WTC11 (cell line): ENCODE measurements around the gene LRMDA. TPM values are rescaled to one million over a fixed set of nuclear protein-coding genes. Genes with fewer than 3 reads are reported as not detected.

Experiments
- ATAC-seq: fragments of 200-7000 bp; cut with Tn5 transposase; 2 replicates; pipeline ENCODE4 v1.10.0; 2021; ENCODE audit warnings: mild to moderate bottlenecking, moderate library complexity
- CTCF ChIA-PET: fragments of 300-600 bp; sonication (Branson Sonifier 250); formaldehyde crosslinking; loops from one replicate; lab custom pipeline; 2021; ENCODE audit warnings: antibody characterized with exemption; lab: Charles Lee
- POLR2A ChIA-PET: fragments of 350-600 bp; sonication (Branson Sonifier 250); formaldehyde crosslinking; loops from one replicate; lab custom pipeline; 2021; ENCODE audit warnings: antibody characterized with exemption; lab: Charles Lee
- DNase-seq: peaks from one replicate; pipeline ENCODE4 v3.0.0; 2021; ENCODE audit warnings: low spot score
- H3K27ac Mint-ChIP-seq: 2 replicates; pipeline ENCODE4 v1.8.0; 2021; ENCODE audit warnings: mixed read lengths
- H3K27me3 Mint-ChIP-seq: 2 replicates; pipeline ENCODE4 v1.8.0; 2021; ENCODE audit warnings: low read depth, mild to moderate bottlenecking, moderate library complexity, mixed read lengths
- H3K36me3 Mint-ChIP-seq: 2 replicates; pipeline ENCODE4 v1.8.0; 2021; ENCODE audit warnings: mixed read lengths
- H3K4me1 Mint-ChIP-seq: 2 replicates; pipeline ENCODE4 v1.8.0; 2022; ENCODE audit warnings: mixed read lengths
- H3K4me3 Mint-ChIP-seq: 2 replicates; pipeline ENCODE4 v1.8.0; 2021; ENCODE audit warnings: mild to moderate bottlenecking, moderate library complexity, mixed read lengths
- H3K9me3 Mint-ChIP-seq: 2 replicates; pipeline ENCODE4 v1.8.0; 2021; ENCODE audit warnings: mixed read lengths
- EMX1 ChIP-seq: fragments of 250-450 bp; sonication (Bioruptor Pico); IDR thresholded peaks from 2 replicates; pipeline ENCODE4 v1.8.0; 2021; ENCODE audit warnings: mild to moderate bottlenecking
- GTF2I ChIP-seq: fragments of 250-450 bp; sonication (Bioruptor Pico); conservative IDR thresholded peaks from 2 replicates; pipeline ENCODE4 v1.4.0; 2021; ENCODE audit warnings: mild to moderate bottlenecking
- NFATC4 ChIP-seq: fragments of 250-450 bp; sonication (Bioruptor Pico); IDR thresholded peaks from 2 replicates; pipeline ENCODE4 v1.9.0; 2021; ENCODE audit warnings: mild to moderate bottlenecking
- NR1H2 ChIP-seq: sonication (generic); formaldehyde crosslinking; IDR thresholded peaks from 2 replicates; pipeline ENCODE4 v1.9.0; 2021; ENCODE audit warnings: mild to moderate bottlenecking, moderate library complexity, missing genetic modification reagents
- NR2C2 ChIP-seq: sonication (generic); formaldehyde crosslinking; IDR thresholded peaks from 2 replicates; pipeline ENCODE4 v1.8.0; 2022; ENCODE audit warnings: mild to moderate bottlenecking, missing genetic modification reagents
- SMAD3 ChIP-seq: sonication (generic); formaldehyde crosslinking; IDR thresholded peaks from 2 replicates; pipeline ENCODE4 v1.8.0; 2022; ENCODE audit warnings: missing genetic modification reagents, mild to moderate bottlenecking, borderline replicate concordance
- ZNF232 ChIP-seq: sonication (generic); formaldehyde crosslinking; IDR thresholded peaks from 2 replicates; pipeline ENCODE4 v1.8.0; 2022; ENCODE audit warnings: mild to moderate bottlenecking, missing genetic modification reagents
- ZNF263 ChIP-seq: sonication (generic); formaldehyde crosslinking; IDR thresholded peaks from 2 replicates; pipeline ENCODE4 v1.8.1; 2022; ENCODE audit warnings: low read depth, mild to moderate bottlenecking, moderate library complexity, missing genetic modification reagents
- total RNA-seq: library from RNA; stranded (reverse); gene quantifications from 3 replicates; pipeline ENCODE4 v1.2.3, GENCODE V29; 2021
- TF ChIP-seq, protein P1 (sequence below): fragments of 250-450 bp; sonication (Bioruptor Pico); IDR thresholded peaks from 2 replicates; pipeline ENCODE4 v1.9.0; 2021; ENCODE audit warnings: moderate library complexity, mild to moderate bottlenecking, inconsistent platforms, borderline replicate concordance
- TF ChIP-seq, protein P2 (sequence below): sonication (generic); formaldehyde crosslinking; IDR thresholded peaks from 2 replicates; pipeline ENCODE4 v1.8.1; 2023; ENCODE audit warnings: mild to moderate bottlenecking, missing genetic modification reagents
- TF ChIP-seq, protein P3 (sequence below): fragments of 250-450 bp; sonication (Bioruptor Pico); IDR thresholded peaks from 2 replicates; pipeline ENCODE4 v1.9.0; 2021; ENCODE audit warnings: mild to moderate bottlenecking
- TF ChIP-seq, protein P4 (sequence below): sonication (generic); formaldehyde crosslinking; IDR thresholded peaks from 2 replicates; pipeline ENCODE4 v1.8.0; 2023; ENCODE audit warnings: missing genetic modification reagents, mild to moderate bottlenecking, borderline replicate concordance
- TF ChIP-seq, protein P5 (sequence below): sonication (generic); formaldehyde crosslinking; IDR thresholded peaks from 2 replicates; pipeline ENCODE4 v1.8.1; 2023; ENCODE audit warnings: mild to moderate bottlenecking, moderate library complexity, missing genetic modification reagents
- TF ChIP-seq, protein P6 (sequence below): sonication (generic); formaldehyde crosslinking; IDR thresholded peaks from 2 replicates; pipeline ENCODE4 v1.8.0; 2022; ENCODE audit warnings: missing genetic modification reagents
- TF ChIP-seq, protein P7 (sequence below): sonication (generic); formaldehyde crosslinking; IDR thresholded peaks from 2 replicates; pipeline ENCODE4 v1.8.0; 2022; ENCODE audit warnings: mild to moderate bottlenecking, missing genetic modification reagents
- TF ChIP-seq, protein P8 (sequence below): fragments of 250-450 bp; sonication (Bioruptor Pico); IDR thresholded peaks from 2 replicates; pipeline ENCODE4 v1.9.0; 2021; ENCODE audit warnings: mild to moderate bottlenecking

The LRMDA gene
- total RNA-seq, 1 experiment from 2014 or later: 0.92 TPM

DNA sequence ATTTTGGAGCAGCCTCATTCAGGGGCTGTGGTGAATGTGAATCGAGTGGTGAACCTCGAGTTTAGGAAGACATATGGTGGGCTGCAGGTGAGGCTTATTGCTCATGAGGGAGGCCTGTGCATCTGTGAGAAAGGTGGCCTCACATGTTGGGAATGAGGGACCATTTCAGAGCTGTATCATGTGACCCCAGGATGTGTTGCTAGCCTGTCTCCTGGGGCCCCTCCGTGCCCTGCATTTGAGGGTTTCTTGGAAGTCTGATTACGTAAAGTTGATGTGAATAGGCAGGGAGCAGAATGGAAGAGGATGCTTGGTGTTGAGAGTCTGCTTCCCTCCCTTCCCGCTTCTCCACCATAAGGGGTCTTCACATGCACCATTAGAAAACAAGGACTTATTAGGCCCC is 569.1 kb downstream of the LRMDA start:
- Mint-ChIP-seq H3K36me3 (no peaks in the 10 kb centered on the region), H3K9me3 (peaks cover 4% of the 10 kb centered on the region; the same call in 1 of the 2 replicates), H3K4me3 (no peak overlapping the region), H3K27me3 (peaks cover 14% of the 10 kb centered on the region), H3K4me1 (peaks cover 21% of the 10 kb centered on the region), H3K27ac (no peak overlapping the region)
- DNase-seq: no peak
- ChIA-PET CTCF (no interaction called here), POLR2A (no interaction called here)
- TF ChIP-seq GTF2I (CRISPR knock-in tag) (no peak), EMX1 (CRISPR knock-in tag) (no peak), NFATC4 (no peak), NR1H2 (no peak), ZNF232 (CRISPR knock-in tag) (no peak)
- TF ChIP-seq, protein P1, sequence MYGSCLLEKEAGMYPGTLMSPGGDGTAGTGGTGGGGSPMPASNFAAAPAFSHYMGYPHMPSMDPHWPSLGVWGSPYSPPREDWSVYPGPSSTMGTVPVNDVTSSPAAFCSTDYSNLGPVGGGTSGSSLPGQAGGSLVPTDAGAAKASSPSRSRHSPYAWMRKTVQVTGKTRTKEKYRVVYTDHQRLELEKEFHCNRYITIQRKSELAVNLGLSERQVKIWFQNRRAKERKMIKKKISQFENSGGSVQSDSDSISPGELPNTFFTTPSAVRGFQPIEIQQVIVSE (CRISPR knock-in tag): no peak
- TF ChIP-seq, protein P2, sequence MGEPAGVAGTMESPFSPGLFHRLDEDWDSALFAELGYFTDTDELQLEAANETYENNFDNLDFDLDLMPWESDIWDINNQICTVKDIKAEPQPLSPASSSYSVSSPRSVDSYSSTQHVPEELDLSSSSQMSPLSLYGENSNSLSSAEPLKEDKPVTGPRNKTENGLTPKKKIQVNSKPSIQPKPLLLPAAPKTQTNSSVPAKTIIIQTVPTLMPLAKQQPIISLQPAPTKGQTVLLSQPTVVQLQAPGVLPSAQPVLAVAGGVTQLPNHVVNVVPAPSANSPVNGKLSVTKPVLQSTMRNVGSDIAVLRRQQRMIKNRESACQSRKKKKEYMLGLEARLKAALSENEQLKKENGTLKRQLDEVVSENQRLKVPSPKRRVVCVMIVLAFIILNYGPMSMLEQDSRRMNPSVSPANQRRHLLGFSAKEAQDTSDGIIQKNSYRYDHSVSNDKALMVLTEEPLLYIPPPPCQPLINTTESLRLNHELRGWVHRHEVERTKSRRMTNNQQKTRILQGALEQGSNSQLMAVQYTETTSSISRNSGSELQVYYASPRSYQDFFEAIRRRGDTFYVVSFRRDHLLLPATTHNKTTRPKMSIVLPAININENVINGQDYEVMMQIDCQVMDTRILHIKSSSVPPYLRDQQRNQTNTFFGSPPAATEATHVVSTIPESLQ (CRISPR knock-in tag): no peak
- TF ChIP-seq, protein P3, sequence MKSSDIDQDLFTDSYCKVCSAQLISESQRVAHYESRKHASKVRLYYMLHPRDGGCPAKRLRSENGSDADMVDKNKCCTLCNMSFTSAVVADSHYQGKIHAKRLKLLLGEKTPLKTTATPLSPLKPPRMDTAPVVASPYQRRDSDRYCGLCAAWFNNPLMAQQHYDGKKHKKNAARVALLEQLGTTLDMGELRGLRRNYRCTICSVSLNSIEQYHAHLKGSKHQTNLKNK: no peak
- TF ChIP-seq, protein P4, sequence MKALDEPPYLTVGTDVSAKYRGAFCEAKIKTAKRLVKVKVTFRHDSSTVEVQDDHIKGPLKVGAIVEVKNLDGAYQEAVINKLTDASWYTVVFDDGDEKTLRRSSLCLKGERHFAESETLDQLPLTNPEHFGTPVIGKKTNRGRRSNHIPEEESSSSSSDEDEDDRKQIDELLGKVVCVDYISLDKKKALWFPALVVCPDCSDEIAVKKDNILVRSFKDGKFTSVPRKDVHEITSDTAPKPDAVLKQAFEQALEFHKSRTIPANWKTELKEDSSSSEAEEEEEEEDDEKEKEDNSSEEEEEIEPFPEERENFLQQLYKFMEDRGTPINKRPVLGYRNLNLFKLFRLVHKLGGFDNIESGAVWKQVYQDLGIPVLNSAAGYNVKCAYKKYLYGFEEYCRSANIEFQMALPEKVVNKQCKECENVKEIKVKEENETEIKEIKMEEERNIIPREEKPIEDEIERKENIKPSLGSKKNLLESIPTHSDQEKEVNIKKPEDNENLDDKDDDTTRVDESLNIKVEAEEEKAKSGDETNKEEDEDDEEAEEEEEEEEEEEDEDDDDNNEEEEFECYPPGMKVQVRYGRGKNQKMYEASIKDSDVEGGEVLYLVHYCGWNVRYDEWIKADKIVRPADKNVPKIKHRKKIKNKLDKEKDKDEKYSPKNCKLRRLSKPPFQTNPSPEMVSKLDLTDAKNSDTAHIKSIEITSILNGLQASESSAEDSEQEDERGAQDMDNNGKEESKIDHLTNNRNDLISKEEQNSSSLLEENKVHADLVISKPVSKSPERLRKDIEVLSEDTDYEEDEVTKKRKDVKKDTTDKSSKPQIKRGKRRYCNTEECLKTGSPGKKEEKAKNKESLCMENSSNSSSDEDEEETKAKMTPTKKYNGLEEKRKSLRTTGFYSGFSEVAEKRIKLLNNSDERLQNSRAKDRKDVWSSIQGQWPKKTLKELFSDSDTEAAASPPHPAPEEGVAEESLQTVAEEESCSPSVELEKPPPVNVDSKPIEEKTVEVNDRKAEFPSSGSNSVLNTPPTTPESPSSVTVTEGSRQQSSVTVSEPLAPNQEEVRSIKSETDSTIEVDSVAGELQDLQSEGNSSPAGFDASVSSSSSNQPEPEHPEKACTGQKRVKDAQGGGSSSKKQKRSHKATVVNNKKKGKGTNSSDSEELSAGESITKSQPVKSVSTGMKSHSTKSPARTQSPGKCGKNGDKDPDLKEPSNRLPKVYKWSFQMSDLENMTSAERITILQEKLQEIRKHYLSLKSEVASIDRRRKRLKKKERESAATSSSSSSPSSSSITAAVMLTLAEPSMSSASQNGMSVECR (CRISPR knock-in tag): no peak
- TF ChIP-seq, protein P5, sequence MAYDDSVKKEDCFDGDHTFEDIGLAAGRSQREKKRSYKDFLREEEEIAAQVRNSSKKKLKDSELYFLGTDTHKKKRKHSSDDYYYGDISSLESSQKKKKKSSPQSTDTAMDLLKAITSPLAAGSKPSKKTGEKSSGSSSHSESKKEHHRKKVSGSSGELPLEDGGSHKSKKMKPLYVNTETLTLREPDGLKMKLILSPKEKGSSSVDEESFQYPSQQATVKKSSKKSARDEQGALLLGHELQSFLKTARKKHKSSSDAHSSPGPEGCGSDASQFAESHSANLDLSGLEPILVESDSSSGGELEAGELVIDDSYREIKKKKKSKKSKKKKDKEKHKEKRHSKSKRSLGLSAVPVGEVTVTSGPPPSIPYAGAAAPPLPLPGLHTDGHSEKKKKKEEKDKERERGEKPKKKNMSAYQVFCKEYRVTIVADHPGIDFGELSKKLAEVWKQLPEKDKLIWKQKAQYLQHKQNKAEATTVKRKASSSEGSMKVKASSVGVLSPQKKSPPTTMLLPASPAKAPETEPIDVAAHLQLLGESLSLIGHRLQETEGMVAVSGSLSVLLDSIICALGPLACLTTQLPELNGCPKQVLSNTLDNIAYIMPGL (CRISPR knock-in tag): no peak
- TF ChIP-seq, protein P6, sequence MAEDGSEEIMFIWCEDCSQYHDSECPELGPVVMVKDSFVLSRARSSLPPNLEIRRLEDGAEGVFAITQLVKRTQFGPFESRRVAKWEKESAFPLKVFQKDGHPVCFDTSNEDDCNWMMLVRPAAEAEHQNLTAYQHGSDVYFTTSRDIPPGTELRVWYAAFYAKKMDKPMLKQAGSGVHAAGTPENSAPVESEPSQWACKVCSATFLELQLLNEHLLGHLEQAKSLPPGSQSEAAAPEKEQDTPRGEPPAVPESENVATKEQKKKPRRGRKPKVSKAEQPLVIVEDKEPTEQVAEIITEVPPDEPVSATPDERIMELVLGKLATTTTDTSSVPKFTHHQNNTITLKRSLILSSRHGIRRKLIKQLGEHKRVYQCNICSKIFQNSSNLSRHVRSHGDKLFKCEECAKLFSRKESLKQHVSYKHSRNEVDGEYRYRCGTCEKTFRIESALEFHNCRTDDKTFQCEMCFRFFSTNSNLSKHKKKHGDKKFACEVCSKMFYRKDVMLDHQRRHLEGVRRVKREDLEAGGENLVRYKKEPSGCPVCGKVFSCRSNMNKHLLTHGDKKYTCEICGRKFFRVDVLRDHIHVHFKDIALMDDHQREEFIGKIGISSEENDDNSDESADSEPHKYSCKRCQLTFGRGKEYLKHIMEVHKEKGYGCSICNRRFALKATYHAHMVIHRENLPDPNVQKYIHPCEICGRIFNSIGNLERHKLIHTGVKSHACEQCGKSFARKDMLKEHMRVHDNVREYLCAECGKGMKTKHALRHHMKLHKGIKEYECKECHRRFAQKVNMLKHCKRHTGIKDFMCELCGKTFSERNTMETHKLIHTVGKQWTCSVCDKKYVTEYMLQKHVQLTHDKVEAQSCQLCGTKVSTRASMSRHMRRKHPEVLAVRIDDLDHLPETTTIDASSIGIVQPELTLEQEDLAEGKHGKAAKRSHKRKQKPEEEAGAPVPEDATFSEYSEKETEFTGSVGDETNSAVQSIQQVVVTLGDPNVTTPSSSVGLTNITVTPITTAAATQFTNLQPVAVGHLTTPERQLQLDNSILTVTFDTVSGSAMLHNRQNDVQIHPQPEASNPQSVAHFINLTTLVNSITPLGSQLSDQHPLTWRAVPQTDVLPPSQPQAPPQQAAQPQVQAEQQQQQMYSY (CRISPR knock-in tag): no peak
- no peak for ATAC-seq

DNA sequence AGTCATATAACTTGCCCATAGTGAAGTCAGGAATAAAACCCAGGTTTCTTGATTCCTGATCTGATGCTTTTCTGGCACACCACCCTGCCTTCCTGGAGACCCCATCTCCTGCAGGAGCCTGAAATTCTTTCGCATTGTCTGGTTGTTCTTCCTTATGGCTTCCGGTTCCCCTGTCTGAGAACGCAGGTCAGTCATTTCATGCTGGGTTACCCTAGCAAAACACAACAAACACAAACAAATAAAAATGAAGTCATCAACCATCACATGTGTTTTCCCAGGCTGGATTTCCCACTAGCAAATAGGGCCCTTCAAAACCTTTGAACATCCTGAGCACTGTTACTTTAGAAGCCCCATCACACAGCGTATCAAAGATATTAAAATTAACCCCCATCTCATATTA is 569.6 kb downstream of the LRMDA start:
- no peak overlapping the region for H3K27ac Mint-ChIP-seq
- DNase-seq (no peak), ATAC-seq (no peak)
- peaks cover 4% of the 10 kb centered on the region; the same call in 1 of the 2 replicates for H3K9me3 Mint-ChIP-seq
- H3K4me3 Mint-ChIP-seq: no peak overlapping the region
- POLR2A ChIA-PET: no interaction called here
- CTCF ChIA-PET: no interaction called here
- H3K36me3 Mint-ChIP-seq: no peaks in the 10 kb centered on the region
- peaks cover 14% of the 10 kb centered on the region for H3K27me3 Mint-ChIP-seq
- peaks cover 22% of the 10 kb centered on the region for H3K4me1 Mint-ChIP-seq
- TF ChIP-seq SMAD3: no peak
- TF ChIP-seq, protein P7, sequence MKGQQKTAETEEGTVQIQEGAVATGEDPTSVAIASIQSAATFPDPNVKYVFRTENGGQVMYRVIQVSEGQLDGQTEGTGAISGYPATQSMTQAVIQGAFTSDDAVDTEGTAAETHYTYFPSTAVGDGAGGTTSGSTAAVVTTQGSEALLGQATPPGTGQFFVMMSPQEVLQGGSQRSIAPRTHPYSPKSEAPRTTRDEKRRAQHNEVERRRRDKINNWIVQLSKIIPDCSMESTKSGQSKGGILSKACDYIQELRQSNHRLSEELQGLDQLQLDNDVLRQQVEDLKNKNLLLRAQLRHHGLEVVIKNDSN (CRISPR knock-in tag): no peak
- TF ChIP-seq, protein P8, sequence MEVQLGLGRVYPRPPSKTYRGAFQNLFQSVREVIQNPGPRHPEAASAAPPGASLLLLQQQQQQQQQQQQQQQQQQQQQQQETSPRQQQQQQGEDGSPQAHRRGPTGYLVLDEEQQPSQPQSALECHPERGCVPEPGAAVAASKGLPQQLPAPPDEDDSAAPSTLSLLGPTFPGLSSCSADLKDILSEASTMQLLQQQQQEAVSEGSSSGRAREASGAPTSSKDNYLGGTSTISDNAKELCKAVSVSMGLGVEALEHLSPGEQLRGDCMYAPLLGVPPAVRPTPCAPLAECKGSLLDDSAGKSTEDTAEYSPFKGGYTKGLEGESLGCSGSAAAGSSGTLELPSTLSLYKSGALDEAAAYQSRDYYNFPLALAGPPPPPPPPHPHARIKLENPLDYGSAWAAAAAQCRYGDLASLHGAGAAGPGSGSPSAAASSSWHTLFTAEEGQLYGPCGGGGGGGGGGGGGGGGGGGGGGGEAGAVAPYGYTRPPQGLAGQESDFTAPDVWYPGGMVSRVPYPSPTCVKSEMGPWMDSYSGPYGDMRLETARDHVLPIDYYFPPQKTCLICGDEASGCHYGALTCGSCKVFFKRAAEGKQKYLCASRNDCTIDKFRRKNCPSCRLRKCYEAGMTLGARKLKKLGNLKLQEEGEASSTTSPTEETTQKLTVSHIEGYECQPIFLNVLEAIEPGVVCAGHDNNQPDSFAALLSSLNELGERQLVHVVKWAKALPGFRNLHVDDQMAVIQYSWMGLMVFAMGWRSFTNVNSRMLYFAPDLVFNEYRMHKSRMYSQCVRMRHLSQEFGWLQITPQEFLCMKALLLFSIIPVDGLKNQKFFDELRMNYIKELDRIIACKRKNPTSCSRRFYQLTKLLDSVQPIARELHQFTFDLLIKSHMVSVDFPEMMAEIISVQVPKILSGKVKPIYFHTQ (CRISPR knock-in tag): no peak
- TF ChIP-seq ZNF263 (CRISPR knock-in tag): no peak
- TF ChIP-seq NR2C2 (CRISPR knock-in tag): no peak
